IMR-90 (cell line): ENCODE results near the gene FGF5. TPM values are rescaled to one million over a fixed set of nuclear protein-coding genes. Genes with fewer than 3 reads are reported as not detected.

Experiments
- ATAC-seq: fragments of 200-7000 bp; cut with Tn5 transposase; 2 replicates; pipeline ENCODE4 v1.9.1; 2020; ENCODE audit warnings: low read depth, mild to moderate bottlenecking, moderate library complexity
- BruUV-seq: library from RNA; stranded (reverse); fragments of 400-500 nt; replicated peaks from 2 replicates; lab custom pipeline; 2021; lab: Mats Ljungman, UMichigan
- CTCF ChIA-PET: fragments of 300-600 bp; formaldehyde crosslinking; extraction: SDS; loops from one replicate; lab custom pipeline; 2021; ENCODE audit warnings: antibody characterized with exemption; lab: Yijun Ruan, JAX
- POLR2A ChIA-PET: fragments of 300-600 bp; sonication (Branson Sonifier 250); formaldehyde crosslinking; loops from one replicate; lab custom pipeline; 2022; ENCODE audit warnings: antibody characterized with exemption; ENCODE audit not compliant: unreplicated experiment; lab: Charles Lee
- DNase-seq: peaks from one replicate; pipeline ENCODE4 v3.0.0; 2013
- H2AFZ ChIP-seq: replicated peaks from 2 replicates; pipeline ENCODE3; 2013; ENCODE audit warnings: low read length, mild to moderate bottlenecking; ENCODE audit not compliant: poor library complexity
- H2AK5ac ChIP-seq: 2 replicates; pipeline ENCODE4 v1.6.1; 2013; ENCODE audit warnings: low read depth, low read length, inconsistent platforms
- H2AK9ac ChIP-seq: replicated peaks from 2 replicates; pipeline ENCODE3; 2013; ENCODE audit warnings: mild to moderate bottlenecking, low read depth, low read length, moderate library complexity; ENCODE audit not compliant: poor library complexity
- H2BK120ac ChIP-seq: 2 replicates; pipeline ENCODE4 v1.6.1; 2013; ENCODE audit warnings: low read depth, low read length, inconsistent platforms
- H2BK15ac ChIP-seq: 3 replicates; pipeline ENCODE4 v1.6.1; 2013; ENCODE audit warnings: low read depth, low read length, inconsistent platforms
- H2BK20ac ChIP-seq: 2 replicates; pipeline ENCODE4 v1.6.1; 2013; ENCODE audit warnings: low read depth, mild to moderate bottlenecking, inconsistent platforms, low read length, moderate library complexity
- H2BK5ac ChIP-seq: 2 replicates; pipeline ENCODE4 v1.6.1; 2013; ENCODE audit warnings: mild to moderate bottlenecking, low read depth, low read length, inconsistent platforms; ENCODE audit not compliant: poor library complexity, severe bottlenecking
- H3K14ac ChIP-seq: replicated peaks from 2 replicates; pipeline ENCODE4 v1.6.1; 2013; ENCODE audit warnings: low read depth, low read length, inconsistent platforms
- H3K18ac ChIP-seq: 2 replicates; pipeline ENCODE4 v1.6.1; 2013; ENCODE audit warnings: low read depth, low read length, control low read depth
- H3K23ac ChIP-seq: 2 replicates; pipeline ENCODE4 v1.6.1; 2013; ENCODE audit warnings: low read depth, low read length, inconsistent platforms
- H3K27ac ChIP-seq: 2 replicates; pipeline ENCODE4 v1.5.1; 2013; ENCODE audit warnings: mild to moderate bottlenecking, control low read depth, low read length; ENCODE audit not compliant: insufficient read depth
- H3K27me3 ChIP-seq: 2 replicates; pipeline ENCODE4 v1.6.1; 2013; ENCODE audit warnings: low read length; ENCODE audit not compliant: control insufficient read depth, insufficient read depth
- H3K36me3 ChIP-seq: 2 replicates; pipeline ENCODE4 v1.6.1; 2013; ENCODE audit warnings: low read length, mixed read lengths; ENCODE audit not compliant: control insufficient read depth, insufficient read depth
- H3K4ac ChIP-seq: 2 replicates; pipeline ENCODE4 v1.6.1; 2013; ENCODE audit warnings: low read depth, low read length, inconsistent platforms
- H3K4me1 ChIP-seq: 2 replicates; pipeline ENCODE4 v1.6.1; 2013; ENCODE audit warnings: low read length, mixed read lengths; ENCODE audit not compliant: control insufficient read depth, insufficient read depth
- H3K4me2 ChIP-seq: 2 replicates; pipeline ENCODE4 v1.6.1; 2013; ENCODE audit warnings: low read depth, mild to moderate bottlenecking, control low read depth, low read length, moderate library complexity
- H3K4me3 ChIP-seq: 2 replicates; pipeline ENCODE4 v1.5.1; 2013; ENCODE audit warnings: low read depth, mild to moderate bottlenecking, control low read depth, low read length, moderate library complexity; ENCODE audit not compliant: insufficient read depth
- H3K56ac ChIP-seq: 2 replicates; pipeline ENCODE4 v1.6.1; 2013; ENCODE audit warnings: low read length, inconsistent platforms; ENCODE audit not compliant: insufficient read depth; ENCODE audit errors: extremely low read depth
- H3K79me1 ChIP-seq, 2 experiments: 2 replicates each; pipeline ENCODE4 v1.6.1; 2013; ENCODE audit warnings: low read length in 2 of 2, inconsistent platforms in 1 of 2, low read depth in 1 of 2
- H3K9ac ChIP-seq: 2 replicates; pipeline ENCODE4 v1.6.1; 2013; ENCODE audit warnings: low read depth, low read length, control low read depth
- H3K9me1 ChIP-seq: 2 replicates; pipeline ENCODE4 v1.6.1; 2013; ENCODE audit warnings: low read length, inconsistent platforms; ENCODE audit not compliant: insufficient read depth
- H3K9me3 ChIP-seq: 2 replicates; pipeline ENCODE4 v1.6.1; 2013; ENCODE audit warnings: low read length; ENCODE audit not compliant: control insufficient read depth, insufficient read depth
- H4K20me1 ChIP-seq: 2 replicates; pipeline ENCODE4 v1.6.1; 2013; ENCODE audit warnings: low read length, inconsistent platforms; ENCODE audit not compliant: insufficient read depth
- H4K5ac ChIP-seq: 2 replicates; pipeline ENCODE4 v1.6.1; 2013; ENCODE audit warnings: mild to moderate bottlenecking, low read depth, low read length, control low read depth
- H4K8ac ChIP-seq, 2 experiments: 2 replicates each; pipeline ENCODE4 v1.6.1; 2013; ENCODE audit warnings: low read depth in 2 of 2, low read length in 2 of 2, control low read depth in 1 of 2, inconsistent platforms in 1 of 2
- H4K91ac ChIP-seq: 2 replicates; pipeline ENCODE4 v1.6.1; 2013; ENCODE audit warnings: low read depth, low read length, inconsistent platforms; ENCODE audit not compliant: insufficient read depth
- CEBPB ChIP-seq: IDR thresholded peaks from 2 replicates; pipeline ENCODE4 v1.6.1; 2012; ENCODE audit warnings: low read depth, low read length, improper control_type of control experiment
- CHD1 ChIP-seq: IDR thresholded peaks from 2 replicates; pipeline ENCODE4 v1.6.1; 2012; ENCODE audit warnings: low read depth, low read length, improper control_type of control experiment
- WGBS, 2 experiments: methylation state at CpG; one replicate each; pipeline versions ENCODE4 v1.1.5 to v1.1.7; 2013; ENCODE audit warnings: missing lambda C conversion rate in 2 of 2; ENCODE audit not compliant: insufficient read length in 1 of 2; ENCODE audit errors: extremely low coverage in 2 of 2; 5-methylcytosine and 5-hydroxymethylcytosine counted together
- dilution Hi-C: fragments of 300-500 bp; cut with HindIII; formaldehyde crosslinking; loops from one replicate; pipeline ENCODE4 v1.14.3; 2018; ENCODE audit warnings: low sequenced_read_pairs; ENCODE audit not compliant: unreplicated experiment
- in situ Hi-C: fragments of 300-500 bp; cut with MboI; formaldehyde crosslinking; loops from 3 replicates; pipeline ENCODE4 v1.14.3; 2019; ENCODE audit warnings: low sequenced_read_pairs, inconsistent platforms, mixed read lengths
- intact Hi-C: fragments of 100-400 bp; cut with micrococcal nuclease; formaldehyde crosslinking; loops from 2 replicates; pipeline ENCODE4 v1.10.0; 2022
- polyA plus RNA-seq, 3 experiments: library from polyadenylated mRNA; depleted of rRNA; stranded (reverse); fragments of >200 nt; gene quantifications; 2 replicates each; pipeline ENCODE4 v1.2.3, GENCODE V29; 2012; ENCODE audit warnings: low replicate concordance in 1 of 3
- total RNA-seq: library from RNA; depleted of rRNA; stranded (reverse); fragments of >200 nt; gene quantifications from 2 replicates; pipeline ENCODE4 v1.2.3, GENCODE V29; 2012

FGF5 gene
- total and polyA plus RNA-seq, 2 of the 4 experiments (the other 2 are of a cell fraction) = 18.6 to 42.1 TPM

DNA sequence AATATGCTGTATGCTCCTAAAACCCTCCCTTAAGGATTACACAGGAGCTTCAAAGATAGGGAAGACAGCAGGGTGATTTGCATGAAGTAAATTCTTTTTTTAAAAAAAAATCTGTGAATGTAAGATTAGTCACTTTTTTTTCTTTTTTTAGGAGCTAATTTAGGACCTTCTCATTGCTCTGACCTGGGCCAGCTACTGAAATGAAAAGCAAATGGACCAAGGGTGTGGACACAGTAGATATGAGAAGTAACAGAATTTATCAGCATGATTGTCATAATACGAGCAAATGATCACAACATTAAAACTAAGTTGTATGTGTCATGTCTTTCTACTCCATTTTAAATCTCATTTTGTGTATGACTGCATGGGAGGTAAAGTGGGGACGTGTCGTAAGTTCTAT, 6.6 kb upstream of the FGF5 start:
- no peaks in the 10 kb centered on the region for H4K20me1 ChIP-seq
- H2BK15ac ChIP-seq = no peak overlapping the region
- ChIA-PET CTCF (no interaction called here), POLR2A (no interaction called here)
- peaks cover 6% of the 10 kb centered on the region for H3K4me1 ChIP-seq
- no peak overlapping the region for H3K27ac ChIP-seq
- TF ChIP-seq CEBPB (no peak), CHD1 (no peak)
- ATAC-seq (no peak), DNase-seq (no peak)
- no peak overlapping the region for H3K4me3 ChIP-seq
- H3K27me3 ChIP-seq = no peaks in the 10 kb centered on the region
- in situ Hi-C loops (no loop called here), intact Hi-C loops (no loop called here), dilution Hi-C loops (no loop called here)
- no peak overlapping the region for H3K4ac ChIP-seq
- H3K9ac ChIP-seq = no peak overlapping the region
- no TSS peak for BruUV-seq
- H3K23ac ChIP-seq = peak overlapping the region; percentile 20; the same call in 1 of the 2 replicates
- peaks cover 11% of the 10 kb centered on the region; the same call in 1 of the 2 replicates for H3K9me1 ChIP-seq
- no peak overlapping the region for H2AK9ac ChIP-seq
- peaks cover 2 to 15% of the 10 kb centered on the region in 2 experiments for H3K79me1 ChIP-seq
- H3K18ac ChIP-seq = no peak overlapping the region
- H3K9me3 ChIP-seq = no peaks in the 10 kb centered on the region
- no peak overlapping the region for H2AK5ac ChIP-seq
- no peak overlapping the region for H4K91ac ChIP-seq
- H3K4me2 ChIP-seq = no peak overlapping the region
- H2BK120ac ChIP-seq = no peak overlapping the region
- H3K36me3 ChIP-seq = no peaks in the 10 kb centered on the region
- H3K56ac ChIP-seq = no peak overlapping the region
- no peak overlapping the region; a peak in 1 of 4 replicates for H4K8ac ChIP-seq
- WGBS, 2 experiments = no CpG with 5 or more reads among the region's 3 CpGs
- H2AFZ ChIP-seq = no peak overlapping the region
- H2BK5ac ChIP-seq = no peak overlapping the region
- H4K5ac ChIP-seq = no peak overlapping the region
- H3K14ac ChIP-seq = no peak overlapping the region; the same call in 1 of the 2 replicates
- no peak overlapping the region for H2BK20ac ChIP-seq
